Adrenal gland (tissue), 12 donors: ENCODE data around the gene FAM219A. TPM values are rescaled to one million over a fixed set of nuclear protein-coding genes. Genes with fewer than 3 reads are reported as not detected.
A peak's percentile ranks its signal among the peaks of the same experiment; 100 is the strongest.

ENCODE experiments used
- DNase-seq, 7 donors: peaks; one replicate each; pipeline ENCODE4 v3.0.0-alpha.2; 2019 to 2020
- H3K27ac ChIP-seq, 5 donors: fragments of 200-600 bp; sonication (generic) in 4 of 5; 1 replicate in 3 of 5; 2 replicates in 2 of 5; pipeline versions ENCODE4 v1.5.1 to v1.8.0; 2016 to 2020; ENCODE audit warnings: mild to moderate bottlenecking in 1 of 5
- H3K27me3 ChIP-seq: fragments of 200-600 bp; 2 replicates; pipeline ENCODE4 v1.8.0; 2021
- H3K36me3 ChIP-seq, 2 donors: fragments of 200-600 bp; replicated peaks in 1 of 2; 1 replicate in 1 of 2; 2 replicates in 1 of 2; pipeline versions ENCODE4 v1.5.1 to v1.8.0; 2018 to 2022
- H3K4me1 ChIP-seq, 2 donors: fragments of 200-600 bp; replicated peaks in 1 of 2; 1 replicate in 1 of 2; 2 replicates in 1 of 2; pipeline versions ENCODE4 v1.5.1 to v1.8.0; 2018 to 2021
- H3K4me3 ChIP-seq, 4 donors: fragments of 200-600 bp; sonication (generic) in 3 of 4; one replicate each; pipeline ENCODE4 v1.5.1; 2016 to 2018
- H3K9me3 ChIP-seq, 3 donors: fragments of 200-600 bp; sonication (generic) in 1 of 3; replicated peaks in 1 of 3; 1 replicate in 2 of 3; 2 replicates in 1 of 3; pipeline versions ENCODE4 v1.5.1 to v1.8.0; 2016 to 2021
- CTCF ChIP-seq, 6 experiments: fragments of 450-650 bp in 4 of 6; fragments of 200-600 bp in 2 of 6; sonication (generic) in 1 of 6; IDR thresholded peaks; 1 replicate in 5 of 6; 2 replicates in 1 of 6; pipeline versions ENCODE4 v1.5.1 to v1.8.0; 2016 to 2021; ENCODE audit warnings: antibody characterized with exemption in 6 of 6, mild to moderate bottlenecking in 2 of 6, moderate library complexity in 1 of 6
- POLR2A ChIP-seq, 2 donors: fragments of 450-650 bp; IDR thresholded peaks; one replicate each; pipeline ENCODE4 v1.6.1; 2017; ENCODE audit warnings: antibody characterized with exemption in 2 of 2, mild to moderate bottlenecking in 2 of 2, moderate library complexity in 1 of 2
- WGBS, 4 donors: extraction: QIAGEN DNeasy Blood & Tissue Kit in 2 of 4; methylation state at CpG; one replicate each; pipeline versions ENCODE4 v1.1.5 to v1.1.7; 2013 to 2017; 5-methylcytosine and 5-hydroxymethylcytosine counted together
- intact Hi-C, 2 donors: fragments of 100-400 bp; cut with DNase I; formaldehyde crosslinking; loops; one replicate each; pipeline versions ENCODE4 v1.14.1 to v1.15.0; 2022 to 2023
- polyA plus RNA-seq, 3 donors: library from polyadenylated mRNA; stranded (reverse); fragments of 200-250 nt in 2 of 3; fragments of 350-450 nt in 1 of 3; fragmentation: Illumina TruSeq in 1 of 3; extraction: RNeasy Lipid Tissue Mini Kit (QIAGEN cat#74804) in 1 of 3; gene quantifications; one replicate each; pipeline ENCODE4 v1.2.3, GENCODE V29; 2013 to 2014
- total RNA-seq, 9 donors: library from RNA; depleted of rRNA in 4 of 9; stranded (reverse); fragments of >200 nt in 4 of 9; fragments of 120-200 nt in 1 of 9; fragmentation: NEBNext Ultra II Directional in 1 of 9; extraction: Animal tissue kit (Norgen Biotek cat#: 25700) in 1 of 9; gene quantifications; one replicate each; pipeline versions ENCODE4 v1.1.0 to v1.2.4, GENCODE V29; 2013 to 2023
- donor health status: healthy with polysubstance abuse.
- donor health status: Bipolar disorder and iron deficiency.
- donor health status: DM: yes; HTN: yes; CAD: no.
- donor health status: DM: no; HTN: no; CAD: no.
- donor health status: DM: no; HTN: no; CAD: no.
- donor health status: DM: yes; HTN: yes; CAD: no.

FAM219A gene
- total and polyA plus RNA-seq, 12 donors: 7.6 to 26.9 (median 14.9) TPM

- H3K36me3 ChIP-seq: peaks cover 0 to 18% of the 10 kb centered on the region in 2 donors
- TF ChIP-seq CTCF (IDR thresholded peaks at IDR 0.05) (no peak), POLR2A (IDR thresholded peaks at IDR 0.05) (no peak)
- H3K4me3 ChIP-seq: no peak overlapping the region
- 62 to 84% (median 81%) methylated on average over 18 to 41 of the region's 41 CpGs for WGBS, 4 donors
- DNase-seq: no peak
- peaks cover 0 to 9% of the 10 kb centered on the region in 2 donors for H3K4me1 ChIP-seq
- H3K27me3 ChIP-seq: no peaks in the 10 kb centered on the region
- H3K27ac ChIP-seq: no peak overlapping the region
- intact Hi-C loops: no loop called here
- H3K9me3 ChIP-seq: no peaks in the 10 kb centered on the region
Observed at GRCh38 chr9:34372467-34373011, 85.8 kb downstream of the FAM219A start.

DNA sequence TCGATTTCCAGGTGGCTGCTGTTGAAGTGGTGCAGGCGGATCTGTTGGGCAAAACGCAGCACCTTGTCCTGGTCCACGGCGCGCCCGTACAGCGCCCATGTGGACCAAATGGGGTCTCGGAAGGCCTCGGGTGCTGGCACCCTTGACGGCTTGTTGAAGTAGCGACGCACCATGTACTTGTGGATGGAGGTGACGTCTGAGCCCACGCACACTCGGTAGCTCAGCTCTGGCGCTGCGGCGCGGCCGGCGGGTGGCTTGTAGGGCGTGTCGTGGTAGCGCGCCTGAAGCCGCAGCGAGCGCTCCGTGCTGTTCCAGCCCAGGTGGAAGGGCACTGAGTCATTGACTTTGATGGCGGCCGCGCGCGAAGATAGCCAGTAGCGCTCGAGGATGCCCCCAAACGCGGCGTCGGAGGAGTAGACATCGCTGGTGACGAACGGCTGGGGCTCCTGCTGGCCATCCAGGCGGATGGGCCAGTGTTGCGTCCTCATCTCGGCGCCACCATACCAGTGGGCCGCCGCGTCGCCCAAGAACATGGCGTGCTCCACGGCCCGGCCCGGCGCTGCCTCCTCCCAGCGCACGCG is 86.4 kb downstream of the FAM219A start:
- Histone ChIP-seq H3K4me3 (no peak overlapping the region), H3K27ac (no peak overlapping the region), H3K4me1 (peaks cover 0 to 9% of the 10 kb centered on the region in 2 donors), H3K9me3 (no peaks in the 10 kb centered on the region), H3K27me3 (no peaks in the 10 kb centered on the region), H3K36me3 (peaks cover 0 to 18% of the 10 kb centered on the region in 2 donors)
- intact Hi-C loops: no loop called here
- no peak for DNase-seq
- TF ChIP-seq POLR2A (IDR thresholded peaks at IDR 0.05): no peak
- no peak for TF ChIP-seq CTCF (IDR thresholded peaks at IDR 0.05)
- WGBS, 4 donors: 83 to 90% (median 88%) methylated on average over 42 to 60 of the region's 60 CpGs

- Histone ChIP-seq H3K36me3 (peaks cover 0 to 18% of the 10 kb centered on the region in 2 donors), H3K4me1 (peaks cover 0 to 8% of the 10 kb centered on the region in 2 donors), H3K4me3 (peak overlapping the region in 1 of 4 donors; percentile 29), H3K27me3 (no peaks in the 10 kb centered on the region), H3K27ac (no peak overlapping the region), H3K9me3 (no peaks in the 10 kb centered on the region)
- no peak for DNase-seq
- TF ChIP-seq POLR2A (IDR thresholded peaks at IDR 0.05): no peak
- no peak for TF ChIP-seq CTCF (IDR thresholded peaks at IDR 0.05)
- 61 to 73% (median 68%) methylated on average over 19 to 105 of the region's 105 CpGs for WGBS, 4 donors
- intact Hi-C loops: no loop called here
Observed at GRCh38 chr9:34370970-34371880, 87.1 kb downstream of the FAM219A start.

DNA sequence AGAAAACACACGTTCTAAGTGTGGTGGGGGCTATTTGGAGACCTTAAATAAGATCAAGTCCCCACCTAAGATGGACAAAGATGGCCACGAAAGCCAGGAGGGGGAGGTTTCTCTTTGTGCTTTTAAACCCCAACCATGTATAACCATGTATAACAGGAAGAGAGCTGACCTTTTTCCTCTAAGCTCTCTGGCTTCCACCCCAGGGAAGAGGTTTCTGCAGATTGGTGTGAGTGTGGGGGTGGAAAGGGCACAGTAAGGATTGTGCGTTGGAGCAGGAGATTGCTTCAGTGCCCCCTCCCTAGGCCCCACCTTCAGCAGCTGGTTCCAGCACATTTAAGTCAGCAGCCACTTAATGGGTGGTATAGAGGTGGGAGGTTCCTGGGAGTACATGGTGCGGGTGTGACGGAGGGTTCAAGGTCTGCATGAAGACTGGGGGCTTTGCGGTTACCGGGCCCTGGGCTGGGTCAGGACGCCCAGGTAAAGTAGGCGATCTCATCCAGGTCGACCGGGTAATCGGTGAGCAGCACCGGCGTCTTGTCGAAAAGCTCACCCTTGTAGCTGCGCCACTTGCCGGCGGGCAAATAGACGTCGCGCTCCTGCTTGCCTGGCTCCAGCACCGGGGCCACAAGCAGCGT is 87.9 kb downstream of the FAM219A start:
- Histone ChIP-seq H3K4me1 (peaks cover 0 to under 1% of the 10 kb centered on the region in 2 donors), H3K27me3 (no peaks in the 10 kb centered on the region), H3K9me3 (no peaks in the 10 kb centered on the region), H3K36me3 (peaks cover 0 to 18% of the 10 kb centered on the region in 2 donors), H3K4me3 (peak overlapping the region in 1 of 4 donors; percentile 29), H3K27ac (no peak overlapping the region)
- TF ChIP-seq CTCF (IDR thresholded peaks at IDR 0.05): no peak
- no peak for TF ChIP-seq POLR2A (IDR thresholded peaks at IDR 0.05)
- 71 to 84% (median 76%) methylated on average over 10 to 23 of the region's 23 CpGs for WGBS, 4 donors
- DNase-seq: no peak
- intact Hi-C loops: no loop called here
